ENCODE data around the gene SHOC2.

SHOC2 gene

DNA sequence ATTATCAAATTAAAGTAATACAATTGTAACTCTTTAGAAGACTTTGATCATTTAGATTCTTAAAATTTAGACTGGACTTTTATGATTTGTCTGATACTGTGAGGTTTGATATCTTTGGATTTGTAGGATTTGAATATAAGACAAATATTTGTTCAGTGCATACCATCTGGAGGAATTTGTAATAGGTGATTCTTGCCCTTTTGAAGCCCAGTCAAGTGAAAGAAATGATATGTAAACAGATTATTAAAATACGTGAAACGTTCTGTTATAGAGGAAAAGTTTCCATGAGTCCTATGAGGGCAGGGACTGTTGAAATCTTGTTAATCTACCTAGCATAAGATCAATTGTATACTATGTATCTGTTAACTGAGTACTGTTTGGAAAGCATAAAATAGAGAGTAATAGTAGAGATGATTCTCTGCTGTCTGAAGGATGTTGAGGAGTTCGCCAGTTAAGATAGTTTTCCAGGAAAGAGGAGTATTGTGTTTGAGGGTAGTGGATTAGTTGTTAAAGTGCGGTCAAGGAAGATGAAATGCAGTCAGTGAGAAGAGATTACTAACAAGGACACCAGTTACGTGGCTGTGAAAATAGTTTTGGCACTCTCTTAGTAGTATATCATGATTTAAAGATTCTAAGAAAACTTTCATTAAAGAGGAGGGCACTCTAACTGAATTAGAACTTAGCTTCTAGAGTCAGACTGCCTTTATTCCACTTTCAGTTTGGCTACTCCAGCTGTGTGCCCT, 33.3 kb upstream of the SHOC2 start:
- no peak for TF ChIP-seq FOXP2 (optimal IDR thresholded peaks at IDR 0.05; ENCODE audit: borderline replicate concordance, extremely low read depth, extremely low read length, insufficient read depth)
- TF ChIP-seq, protein P1, sequence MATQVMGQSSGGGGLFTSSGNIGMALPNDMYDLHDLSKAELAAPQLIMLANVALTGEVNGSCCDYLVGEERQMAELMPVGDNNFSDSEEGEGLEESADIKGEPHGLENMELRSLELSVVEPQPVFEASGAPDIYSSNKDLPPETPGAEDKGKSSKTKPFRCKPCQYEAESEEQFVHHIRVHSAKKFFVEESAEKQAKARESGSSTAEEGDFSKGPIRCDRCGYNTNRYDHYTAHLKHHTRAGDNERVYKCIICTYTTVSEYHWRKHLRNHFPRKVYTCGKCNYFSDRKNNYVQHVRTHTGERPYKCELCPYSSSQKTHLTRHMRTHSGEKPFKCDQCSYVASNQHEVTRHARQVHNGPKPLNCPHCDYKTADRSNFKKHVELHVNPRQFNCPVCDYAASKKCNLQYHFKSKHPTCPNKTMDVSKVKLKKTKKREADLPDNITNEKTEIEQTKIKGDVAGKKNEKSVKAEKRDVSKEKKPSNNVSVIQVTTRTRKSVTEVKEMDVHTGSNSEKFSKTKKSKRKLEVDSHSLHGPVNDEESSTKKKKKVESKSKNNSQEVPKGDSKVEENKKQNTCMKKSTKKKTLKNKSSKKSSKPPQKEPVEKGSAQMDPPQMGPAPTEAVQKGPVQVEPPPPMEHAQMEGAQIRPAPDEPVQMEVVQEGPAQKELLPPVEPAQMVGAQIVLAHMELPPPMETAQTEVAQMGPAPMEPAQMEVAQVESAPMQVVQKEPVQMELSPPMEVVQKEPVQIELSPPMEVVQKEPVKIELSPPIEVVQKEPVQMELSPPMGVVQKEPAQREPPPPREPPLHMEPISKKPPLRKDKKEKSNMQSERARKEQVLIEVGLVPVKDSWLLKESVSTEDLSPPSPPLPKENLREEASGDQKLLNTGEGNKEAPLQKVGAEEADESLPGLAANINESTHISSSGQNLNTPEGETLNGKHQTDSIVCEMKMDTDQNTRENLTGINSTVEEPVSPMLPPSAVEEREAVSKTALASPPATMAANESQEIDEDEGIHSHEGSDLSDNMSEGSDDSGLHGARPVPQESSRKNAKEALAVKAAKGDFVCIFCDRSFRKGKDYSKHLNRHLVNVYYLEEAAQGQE (IDR thresholded peaks at IDR 0.05; ENCODE audit: insufficient read depth in 1 of 2, low read depth in 2 of 2, low read length in 2 of 2), result no peak
- TF ChIP-seq POLR2AphosphoS5 (IDR thresholded peaks at IDR 0.05; ENCODE audit: low read depth, low read length), result no peak
- TF ChIP-seq TAF1 (IDR thresholded peaks at IDR 0.05; ENCODE audit: borderline replicate concordance, insufficient read depth, low read length), result no peak
- no peak for TF ChIP-seq SIN3A (IDR thresholded peaks at IDR 0.05; ENCODE audit: borderline replicate concordance, insufficient read depth, low read length)

DNA sequence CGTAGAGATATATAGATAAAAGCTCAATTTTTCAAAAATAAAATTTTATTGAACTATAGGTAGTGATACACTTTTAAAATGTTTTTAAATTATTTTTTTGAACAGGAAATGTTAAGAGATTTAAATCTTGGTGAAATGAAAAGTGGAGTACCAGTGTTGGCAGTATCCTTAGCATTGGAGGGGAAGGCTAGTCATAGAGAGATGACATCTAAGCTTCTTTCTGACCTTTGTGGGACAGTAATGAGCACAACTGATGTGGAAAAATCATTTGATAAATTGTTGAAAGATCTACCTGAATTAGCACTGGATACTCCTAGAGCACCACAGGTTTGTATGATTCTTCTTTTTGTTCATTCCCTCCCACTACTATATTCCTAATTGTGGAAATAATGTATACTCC, 31.8 kb upstream of the SHOC2 start:
- TF ChIP-seq SIN3A (IDR thresholded peaks at IDR 0.05; ENCODE audit: borderline replicate concordance, insufficient read depth, low read length), result no peak
- no peak for TF ChIP-seq TAF1 (IDR thresholded peaks at IDR 0.05; ENCODE audit: borderline replicate concordance, insufficient read depth, low read length)
- TF ChIP-seq FOXP2 (optimal IDR thresholded peaks at IDR 0.05; ENCODE audit: borderline replicate concordance, extremely low read depth, extremely low read length, insufficient read depth), result no peak
- no peak for TF ChIP-seq POLR2AphosphoS5 (IDR thresholded peaks at IDR 0.05; ENCODE audit: low read depth, low read length)
- TF ChIP-seq, protein P1 (IDR thresholded peaks at IDR 0.05; ENCODE audit: insufficient read depth in 1 of 2, low read depth in 2 of 2, low read length in 2 of 2), result no peak

- TF ChIP-seq, protein P1 (IDR thresholded peaks at IDR 0.05; ENCODE audit: insufficient read depth in 1 of 2, low read depth in 2 of 2, low read length in 2 of 2), result no peak
- TF ChIP-seq SIN3A (IDR thresholded peaks at IDR 0.05; ENCODE audit: borderline replicate concordance, insufficient read depth, low read length), result no peak
- no peak for TF ChIP-seq TAF1 (IDR thresholded peaks at IDR 0.05; ENCODE audit: borderline replicate concordance, insufficient read depth, low read length)
- TF ChIP-seq POLR2AphosphoS5 (IDR thresholded peaks at IDR 0.05; ENCODE audit: low read depth, low read length), result no peak
- TF ChIP-seq FOXP2 (optimal IDR thresholded peaks at IDR 0.05; ENCODE audit: borderline replicate concordance, extremely low read depth, extremely low read length, insufficient read depth), result no peak
Observed at GRCh38 chr10:110892602-110893288, 26.7 kb upstream of the SHOC2 start.

DNA sequence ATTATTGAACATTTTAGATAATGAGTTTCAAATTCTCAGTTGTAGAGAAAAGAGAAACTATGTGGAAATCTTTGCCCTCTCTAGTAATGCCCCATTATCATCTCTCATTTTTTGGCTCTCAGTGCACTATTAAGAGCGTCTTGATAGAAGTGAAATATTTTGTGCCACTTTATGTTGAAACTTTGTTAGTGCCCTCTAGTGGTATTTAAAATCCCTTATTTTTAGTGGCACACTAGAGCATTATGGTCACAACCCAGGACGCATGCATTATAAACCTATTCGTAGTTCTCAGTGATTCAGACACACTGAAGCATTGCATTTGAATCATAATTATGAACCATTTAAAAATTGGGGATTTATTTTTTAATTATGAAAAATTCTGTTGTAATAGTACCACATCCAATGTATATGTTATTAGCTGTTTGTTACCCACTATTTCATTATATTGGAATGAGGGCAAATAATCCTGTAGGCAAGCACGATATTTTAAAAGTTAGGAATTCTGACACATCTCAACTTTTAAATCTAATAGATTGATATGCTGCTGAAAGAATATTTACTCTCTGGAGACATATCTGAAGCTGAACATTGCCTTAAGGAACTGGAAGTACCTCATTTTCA, 25.7 kb upstream of the SHOC2 start:
- TF ChIP-seq POLR2AphosphoS5 (IDR thresholded peaks at IDR 0.05; ENCODE audit: low read depth, low read length) (no peak), FOXP2 (optimal IDR thresholded peaks at IDR 0.05; ENCODE audit: borderline replicate concordance, extremely low read depth, extremely low read length, insufficient read depth) (no peak), SIN3A (IDR thresholded peaks at IDR 0.05; ENCODE audit: borderline replicate concordance, insufficient read depth, low read length) (no peak), TAF1 (IDR thresholded peaks at IDR 0.05; ENCODE audit: borderline replicate concordance, insufficient read depth, low read length) (no peak)
- TF ChIP-seq, protein P1 (IDR thresholded peaks at IDR 0.05; ENCODE audit: insufficient read depth in 1 of 2, low read depth in 2 of 2, low read length in 2 of 2), result no peak
